Liver (tissue), 9 donors: Measurements from ENCODE around the gene BIRC5. TPM values are rescaled to one million over a fixed set of nuclear protein-coding genes. Genes with fewer than 3 reads are reported as not detected.

ENCODE experiments used
- DNase-seq: peaks from one replicate; pipeline ENCODE4 v3.0.0-alpha.2; 2017; ENCODE audit warnings: low spot score
- H3K27ac ChIP-seq, 2 donors: one replicate each; pipeline ENCODE4 v1.7.0; 2013; ENCODE audit warnings: inconsistent platforms in 2 of 2, low read length in 2 of 2, control low read depth in 1 of 2, low read depth in 1 of 2, mild to moderate bottlenecking in 1 of 2
- H3K27me3 ChIP-seq, 4 donors: one replicate each; pipeline versions ENCODE4 v1.6.1 to v1.7.0; 2013; ENCODE audit warnings: low read length in 3 of 4, inconsistent platforms in 1 of 4, mild to moderate bottlenecking in 1 of 4, moderate library complexity in 1 of 4; ENCODE audit not compliant: control insufficient read depth in 4 of 4, insufficient read depth in 4 of 4
- H3K36me3 ChIP-seq, 4 donors: one replicate each; pipeline versions ENCODE4 v1.6.1 to v1.7.0; 2013; ENCODE audit warnings: low read length in 3 of 4, mild to moderate bottlenecking in 3 of 4, low read depth in 1 of 4, moderate library complexity in 1 of 4; ENCODE audit not compliant: control insufficient read depth in 4 of 4, insufficient read depth in 3 of 4
- H3K4me1 ChIP-seq, 4 donors: one replicate each; pipeline versions ENCODE4 v1.6.1 to v1.7.0; 2013; ENCODE audit warnings: low read length in 3 of 4, mild to moderate bottlenecking in 3 of 4, moderate library complexity in 1 of 4; ENCODE audit not compliant: control insufficient read depth in 4 of 4, insufficient read depth in 4 of 4
- H3K4me3 ChIP-seq, 3 donors: one replicate each; pipeline versions ENCODE4 v1.6.1 to v1.7.0; 2013; ENCODE audit warnings: low read length in 3 of 3, control low read depth in 1 of 3, low read depth in 1 of 3, mild to moderate bottlenecking in 1 of 3
- H3K9ac ChIP-seq, 2 donors: one replicate each; pipeline ENCODE4 v1.7.0; 2013; ENCODE audit warnings: low read length in 2 of 2, mild to moderate bottlenecking in 2 of 2, moderate library complexity in 2 of 2, control low read depth in 1 of 2, low read depth in 1 of 2
- H3K9me3 ChIP-seq, 4 donors: one replicate each; pipeline versions ENCODE4 v1.6.1 to v1.7.0; 2013; ENCODE audit warnings: low read length in 3 of 4; ENCODE audit not compliant: control insufficient read depth in 4 of 4
- ATF3 ChIP-seq: IDR thresholded peaks from 2 replicates; pipeline ENCODE4 v1.6.1; 2016; ENCODE audit warnings: antibody characterized with exemption
- EGR1 ChIP-seq, 2 donors: IDR thresholded peaks; 2 replicates each; pipeline ENCODE4 v1.6.1; 2016 to 2018; ENCODE audit warnings: antibody characterized with exemption in 2 of 2, low read depth in 2 of 2
- FOXA2 ChIP-seq: IDR thresholded peaks from 2 replicates; pipeline ENCODE4 v1.6.1; 2016; ENCODE audit warnings: antibody characterized with exemption
- GABPA ChIP-seq, 2 donors: IDR thresholded peaks in 1 of 2; conservative IDR thresholded peaks in 1 of 2; 2 replicates each; pipeline ENCODE4 v1.6.1; 2016; ENCODE audit warnings: antibody characterized with exemption in 2 of 2, mild to moderate bottlenecking in 1 of 2, moderate library complexity in 1 of 2
- HNF4A ChIP-seq, 2 donors: conservative IDR thresholded peaks; 2 replicates each; pipeline ENCODE4 v1.6.1; 2016; ENCODE audit warnings: antibody characterized with exemption in 2 of 2, mild to moderate bottlenecking in 2 of 2
- HNF4G ChIP-seq: IDR thresholded peaks from 2 replicates; pipeline ENCODE4 v1.6.1; 2016; ENCODE audit warnings: antibody characterized with exemption
- JUND ChIP-seq, 2 donors: IDR thresholded peaks; 2 replicates each; pipeline ENCODE4 v1.6.1; 2016; ENCODE audit warnings: antibody characterized with exemption in 2 of 2
- MAX ChIP-seq: IDR thresholded peaks from 2 replicates; pipeline ENCODE4 v1.6.1; 2016; ENCODE audit warnings: antibody characterized with exemption
- NR2F2 ChIP-seq: IDR thresholded peaks from 2 replicates; pipeline ENCODE4 v1.6.1; 2016; ENCODE audit warnings: antibody characterized with exemption
- RAD21 ChIP-seq, 2 donors: IDR thresholded peaks; 2 replicates each; pipeline ENCODE4 v1.6.1; 2016; ENCODE audit warnings: antibody characterized with exemption in 2 of 2, mild to moderate bottlenecking in 2 of 2
- TAF1 ChIP-seq: conservative IDR thresholded peaks from 2 replicates; pipeline ENCODE4 v1.6.1; 2016; ENCODE audit warnings: antibody characterized with exemption, mild to moderate bottlenecking
- YY1 ChIP-seq: IDR thresholded peaks from 2 replicates; pipeline ENCODE4 v1.6.1; 2016; ENCODE audit warnings: antibody characterized with exemption, mild to moderate bottlenecking
- ZBTB33 ChIP-seq: IDR thresholded peaks from 2 replicates; pipeline ENCODE4 v1.6.1; 2016; ENCODE audit warnings: antibody characterized with exemption
- WGBS: extraction: QIAGEN DNeasy Blood & Tissue Kit; methylation state at CpG from one replicate; pipeline ENCODE4 v1.1.7; 2013; 5-methylcytosine and 5-hydroxymethylcytosine counted together
- polyA plus RNA-seq, 2 donors: library from polyadenylated mRNA; stranded (reverse) in 1 of 2; unstranded in 1 of 2; fragments of 200-250 nt in 1 of 2; fragments of >200 nt in 1 of 2; fragmentation: Nextera tagmentation in 1 of 2; extraction: Ambion mirVana in 1 of 2; gene quantifications; one replicate each; pipeline versions ENCODE4 v1.2.1 to v1.2.3, GENCODE V29; 2013 to 2015
- total RNA-seq, 2 donors: library from RNA; depleted of rRNA; stranded (reverse); fragments of >200 nt; gene quantifications; one replicate each; pipeline ENCODE4 v1.2.3, GENCODE V29; 2014
- TF ChIP-seq, protein P1 (sequence below): IDR thresholded peaks from 2 replicates; pipeline ENCODE4 v1.6.1; 2016; ENCODE audit warnings: antibody characterized with exemption, mild to moderate bottlenecking
- donor health status: healthy.
- donor health status: healthy.
- donor health status: healthy.
- donor health status: healthy.
- donor health status: healthy.

Gene BIRC5
- total and polyA plus RNA-seq, 4 donors = 0.42 to 73.2 (median 3.1) TPM

GRCh38 chr17:78251773-78252103, 37.7 kb downstream of the BIRC5 start:
- H3K9ac ChIP-seq = no peak overlapping the region
- no peak for DNase-seq
- TF ChIP-seq FOXA2 (no peak), HNF4G (no peak), TAF1 (no peak), NR2F2 (no peak), HNF4A (conservative IDR thresholded peaks at IDR 0.05) (no peak), ATF3 (no peak), ZBTB33 (no peak), YY1 (no peak), RAD21 (IDR thresholded peaks at IDR 0.05) (no peak), EGR1 (IDR thresholded peaks at IDR 0.05; ENCODE audit: low read depth in 2 of 2) (no peak), MAX (no peak), GABPA (IDR thresholded peaks at IDR 0.05 in 1 of 2, conservative IDR thresholded peaks at IDR 0.05 in 1 of 2) (no peak)
- TF ChIP-seq, protein P1, sequence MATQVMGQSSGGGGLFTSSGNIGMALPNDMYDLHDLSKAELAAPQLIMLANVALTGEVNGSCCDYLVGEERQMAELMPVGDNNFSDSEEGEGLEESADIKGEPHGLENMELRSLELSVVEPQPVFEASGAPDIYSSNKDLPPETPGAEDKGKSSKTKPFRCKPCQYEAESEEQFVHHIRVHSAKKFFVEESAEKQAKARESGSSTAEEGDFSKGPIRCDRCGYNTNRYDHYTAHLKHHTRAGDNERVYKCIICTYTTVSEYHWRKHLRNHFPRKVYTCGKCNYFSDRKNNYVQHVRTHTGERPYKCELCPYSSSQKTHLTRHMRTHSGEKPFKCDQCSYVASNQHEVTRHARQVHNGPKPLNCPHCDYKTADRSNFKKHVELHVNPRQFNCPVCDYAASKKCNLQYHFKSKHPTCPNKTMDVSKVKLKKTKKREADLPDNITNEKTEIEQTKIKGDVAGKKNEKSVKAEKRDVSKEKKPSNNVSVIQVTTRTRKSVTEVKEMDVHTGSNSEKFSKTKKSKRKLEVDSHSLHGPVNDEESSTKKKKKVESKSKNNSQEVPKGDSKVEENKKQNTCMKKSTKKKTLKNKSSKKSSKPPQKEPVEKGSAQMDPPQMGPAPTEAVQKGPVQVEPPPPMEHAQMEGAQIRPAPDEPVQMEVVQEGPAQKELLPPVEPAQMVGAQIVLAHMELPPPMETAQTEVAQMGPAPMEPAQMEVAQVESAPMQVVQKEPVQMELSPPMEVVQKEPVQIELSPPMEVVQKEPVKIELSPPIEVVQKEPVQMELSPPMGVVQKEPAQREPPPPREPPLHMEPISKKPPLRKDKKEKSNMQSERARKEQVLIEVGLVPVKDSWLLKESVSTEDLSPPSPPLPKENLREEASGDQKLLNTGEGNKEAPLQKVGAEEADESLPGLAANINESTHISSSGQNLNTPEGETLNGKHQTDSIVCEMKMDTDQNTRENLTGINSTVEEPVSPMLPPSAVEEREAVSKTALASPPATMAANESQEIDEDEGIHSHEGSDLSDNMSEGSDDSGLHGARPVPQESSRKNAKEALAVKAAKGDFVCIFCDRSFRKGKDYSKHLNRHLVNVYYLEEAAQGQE = no peak
- H3K9me3 ChIP-seq = no peaks in the 10 kb centered on the region
- H3K4me1 ChIP-seq = peaks cover 0 to 20% (median 5%) of the 10 kb centered on the region in 4 donors
- WGBS = 58% methylated on average over 6 of the region's 6 CpGs
- H3K27me3 ChIP-seq = no peaks in the 10 kb centered on the region
- H3K27ac ChIP-seq = no peak overlapping the region
- no peak overlapping the region for H3K4me3 ChIP-seq
- H3K36me3 ChIP-seq = no peaks in the 10 kb centered on the region

- H3K9ac ChIP-seq = no peak overlapping the region
- no peak overlapping the region for H3K4me3 ChIP-seq
- DNase-seq = no peak
- TF ChIP-seq NR2F2 (no peak), HNF4G (no peak), JUND (IDR thresholded peaks at IDR 0.05) (no peak), ZBTB33 (no peak)
- 75% methylated on average over 12 of the region's 12 CpGs for WGBS
- no peaks in the 10 kb centered on the region for H3K9me3 ChIP-seq
- H3K27ac ChIP-seq = no peak overlapping the region
- no peaks in the 10 kb centered on the region for H3K36me3 ChIP-seq
- H3K4me1 ChIP-seq = peaks cover 0 to 22% (median 7%) of the 10 kb centered on the region in 4 donors
- no peaks in the 10 kb centered on the region for H3K27me3 ChIP-seq
Observed at GRCh38 chr17:78252111-78252634, 38.1 kb downstream of the BIRC5 start.
